ENCODE results near the gene TRAM2. TPM values are rescaled to one million over a fixed set of nuclear protein-coding genes. Genes with fewer than 3 reads are reported as not detected.

TRAM2 gene
- total RNA-seq, 2 donors from 2014 or later: 16.9 to 20.5 TPM

DNA sequence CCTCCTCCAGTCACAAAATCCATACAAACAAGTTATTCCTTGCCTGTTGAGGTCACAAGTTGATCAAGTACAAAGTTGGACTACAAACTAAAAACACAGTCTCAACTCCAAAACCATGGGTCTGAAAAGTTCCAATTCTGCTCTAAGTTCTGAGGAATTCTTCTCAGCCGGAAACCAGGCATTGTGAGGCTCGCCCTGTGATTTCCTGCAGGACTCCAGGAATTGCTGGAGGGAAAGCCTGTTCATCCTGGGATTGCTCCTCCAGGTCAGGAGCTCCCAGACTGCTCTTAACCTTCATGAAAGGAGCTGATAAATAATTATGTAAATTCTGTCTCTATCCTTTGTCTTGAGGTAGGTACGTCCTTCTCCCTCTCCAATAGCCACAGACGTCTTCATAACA is 8.5 kb downstream of the TRAM2 start:
- H3K4me3 ChIP-seq (ENCODE audit: low read length): no peak overlapping the region
- H3K36me3 ChIP-seq (ENCODE audit: control insufficient read depth, insufficient read depth, low read length): no peaks in the 10 kb centered on the region
- peaks cover 51% of the 10 kb centered on the region for H3K4me1 Mint-ChIP-seq
- H3K4me3 Mint-ChIP-seq: no peak overlapping the region
- H3K27ac ChIP-seq (ENCODE audit: low read depth, low read length): no peak overlapping the region
- no peaks in the 10 kb centered on the region for H3K9me3 ChIP-seq (ENCODE audit: control insufficient read depth, low read length)
- DNase-seq: no peak
- no peaks in the 10 kb centered on the region for H3K36me3 Mint-ChIP-seq (ENCODE audit: low read depth)
- no peaks in the 10 kb centered on the region for H3K27me3 ChIP-seq (ENCODE audit: control insufficient read depth, insufficient read depth, low read length, poor library complexity, severe bottlenecking)
- no peaks in the 10 kb centered on the region for H3K27me3 Mint-ChIP-seq (ENCODE audit: insufficient read depth)
- peaks cover 22% of the 10 kb centered on the region for H3K4me1 ChIP-seq (ENCODE audit: control insufficient read depth, insufficient read depth, low read length)
- H3K9me3 Mint-ChIP-seq: no peaks in the 10 kb centered on the region
- 91 to 100% methylated on average over 2 to 4 of the region's 4 CpGs for WGBS, 2 experiments (ENCODE audit: insufficient coverage in 1 of 2, insufficient read length in 1 of 2)
- H3K9ac ChIP-seq (ENCODE audit: extremely low read depth, low read length, poor library complexity, severe bottlenecking): no peak overlapping the region
- no peak overlapping the region for H3K27ac Mint-ChIP-seq
- TF ChIP-seq, protein P1, sequence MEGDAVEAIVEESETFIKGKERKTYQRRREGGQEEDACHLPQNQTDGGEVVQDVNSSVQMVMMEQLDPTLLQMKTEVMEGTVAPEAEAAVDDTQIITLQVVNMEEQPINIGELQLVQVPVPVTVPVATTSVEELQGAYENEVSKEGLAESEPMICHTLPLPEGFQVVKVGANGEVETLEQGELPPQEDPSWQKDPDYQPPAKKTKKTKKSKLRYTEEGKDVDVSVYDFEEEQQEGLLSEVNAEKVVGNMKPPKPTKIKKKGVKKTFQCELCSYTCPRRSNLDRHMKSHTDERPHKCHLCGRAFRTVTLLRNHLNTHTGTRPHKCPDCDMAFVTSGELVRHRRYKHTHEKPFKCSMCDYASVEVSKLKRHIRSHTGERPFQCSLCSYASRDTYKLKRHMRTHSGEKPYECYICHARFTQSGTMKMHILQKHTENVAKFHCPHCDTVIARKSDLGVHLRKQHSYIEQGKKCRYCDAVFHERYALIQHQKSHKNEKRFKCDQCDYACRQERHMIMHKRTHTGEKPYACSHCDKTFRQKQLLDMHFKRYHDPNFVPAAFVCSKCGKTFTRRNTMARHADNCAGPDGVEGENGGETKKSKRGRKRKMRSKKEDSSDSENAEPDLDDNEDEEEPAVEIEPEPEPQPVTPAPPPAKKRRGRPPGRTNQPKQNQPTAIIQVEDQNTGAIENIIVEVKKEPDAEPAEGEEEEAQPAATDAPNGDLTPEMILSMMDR (conservative IDR thresholded peaks at IDR 0.05): no peak

DNA sequence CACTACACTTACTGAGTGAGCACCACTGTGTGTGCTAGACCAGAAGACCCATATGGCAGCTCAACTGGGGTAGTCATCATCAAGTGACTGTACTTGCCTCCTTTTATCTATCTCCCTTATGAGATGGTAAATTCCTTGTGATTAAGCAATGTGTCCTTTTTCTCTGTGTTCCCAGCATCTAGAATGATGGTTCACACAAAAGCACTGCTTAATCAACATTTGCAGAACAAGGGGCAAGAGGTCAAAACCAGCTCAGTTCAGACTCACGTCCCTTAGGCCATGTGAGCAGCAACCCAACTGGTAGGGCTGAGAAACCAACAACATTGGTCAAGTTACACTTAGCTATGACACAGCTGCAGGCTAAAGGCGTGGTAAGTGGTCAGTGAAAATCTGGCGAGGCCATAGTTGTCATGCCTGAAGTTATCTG is 10.0 kb downstream of the TRAM2 start:
- Mint-ChIP-seq H3K9me3 (no peaks in the 10 kb centered on the region), H3K4me3 (no peak overlapping the region), H3K4me1 (peaks cover 43% of the 10 kb centered on the region), H3K27me3 (ENCODE audit: insufficient read depth) (no peaks in the 10 kb centered on the region), H3K27ac (no peak overlapping the region), H3K36me3 (ENCODE audit: low read depth) (peaks cover 3% of the 10 kb centered on the region)
- Histone ChIP-seq H3K9ac (ENCODE audit: extremely low read depth, low read length, poor library complexity, severe bottlenecking) (no peak overlapping the region), H3K36me3 (ENCODE audit: control insufficient read depth, insufficient read depth, low read length) (peaks cover 4% of the 10 kb centered on the region), H3K4me1 (ENCODE audit: control insufficient read depth, insufficient read depth, low read length) (peaks cover 19% of the 10 kb centered on the region), H3K27me3 (ENCODE audit: control insufficient read depth, insufficient read depth, low read length, poor library complexity, severe bottlenecking) (no peaks in the 10 kb centered on the region), H3K4me3 (ENCODE audit: low read length) (no peak overlapping the region), H3K9me3 (ENCODE audit: control insufficient read depth, low read length) (no peaks in the 10 kb centered on the region), H3K27ac (ENCODE audit: low read depth, low read length) (no peak overlapping the region)
- WGBS, 2 experiments (ENCODE audit: insufficient coverage in 1 of 2, insufficient read length in 1 of 2): 61 to 67% methylated on average over 3 of the region's 3 CpGs
- no peak for DNase-seq
- TF ChIP-seq, protein P1 (conservative IDR thresholded peaks at IDR 0.05): no peak

DNA sequence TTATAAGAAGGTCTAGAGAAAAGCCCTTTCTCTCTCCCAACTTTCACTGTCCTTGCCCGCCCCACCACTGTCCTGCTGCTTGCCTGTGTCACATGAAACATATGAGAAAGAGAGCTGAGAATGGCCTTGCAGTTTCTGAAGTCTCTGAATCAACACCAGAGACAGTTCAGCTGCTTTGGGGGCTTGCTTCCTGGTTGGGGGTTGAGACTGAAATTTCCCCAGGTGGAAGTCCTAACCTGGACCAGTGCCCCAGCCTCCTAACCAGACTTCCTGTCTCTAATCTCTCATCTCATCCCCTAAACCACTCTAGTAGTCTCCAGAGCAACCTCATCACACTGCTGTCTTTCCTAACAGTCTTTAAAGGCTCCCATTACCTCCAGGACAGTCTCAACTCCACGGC is 10.7 kb downstream of the TRAM2 start:
- WGBS, 2 experiments (ENCODE audit: insufficient coverage in 1 of 2, insufficient read length in 1 of 2): 85 to 100% methylated on average over 1 to 2 of the region's 2 CpGs
- Mint-ChIP-seq H3K36me3 (ENCODE audit: low read depth) (peaks cover 3% of the 10 kb centered on the region), H3K4me3 (no peak overlapping the region), H3K27me3 (ENCODE audit: insufficient read depth) (no peaks in the 10 kb centered on the region), H3K4me1 (peaks cover 39% of the 10 kb centered on the region), H3K27ac (no peak overlapping the region), H3K9me3 (no peaks in the 10 kb centered on the region)
- H3K4me3 ChIP-seq (ENCODE audit: low read length): no peak overlapping the region
- DNase-seq: no peak
- peaks cover 14% of the 10 kb centered on the region for H3K4me1 ChIP-seq (ENCODE audit: control insufficient read depth, insufficient read depth, low read length)
- no peak overlapping the region for H3K27ac ChIP-seq (ENCODE audit: low read depth, low read length)
- no peaks in the 10 kb centered on the region for H3K27me3 ChIP-seq (ENCODE audit: control insufficient read depth, insufficient read depth, low read length, poor library complexity, severe bottlenecking)
- no peak overlapping the region for H3K9ac ChIP-seq (ENCODE audit: extremely low read depth, low read length, poor library complexity, severe bottlenecking)
- no peaks in the 10 kb centered on the region for H3K9me3 ChIP-seq (ENCODE audit: control insufficient read depth, low read length)
- TF ChIP-seq, protein P1 (conservative IDR thresholded peaks at IDR 0.05): no peak
- peaks cover 4% of the 10 kb centered on the region for H3K36me3 ChIP-seq (ENCODE audit: control insufficient read depth, insufficient read depth, low read length)
